Fibroblast of the aortic adventitia (primary cell): ENCODE results near the gene GLCE. TPM values are rescaled to one million over a fixed set of nuclear protein-coding genes. Genes with fewer than 3 reads are reported as not detected.

ENCODE experiments used
- DNase-seq: peaks from one replicate; pipeline ENCODE4 v3.0.0-alpha.2; 2010; ENCODE audit warnings: low read depth
- H3K4me3 ChIP-seq: 2 replicates; pipeline ENCODE4 v1.5.1; 2011; ENCODE audit warnings: low read depth, mild to moderate bottlenecking, control low read depth, low read length, moderate library complexity
- CTCF ChIP-seq: IDR thresholded peaks from 2 replicates; pipeline ENCODE4 v1.5.1; 2011; ENCODE audit warnings: mild to moderate bottlenecking, low read length, control low read depth, inconsistent platforms; ENCODE audit not compliant: insufficient read depth
- total RNA-seq: library from RNA; depleted of rRNA; stranded (reverse); fragments of >200 nt; gene quantifications from 2 replicates; pipeline ENCODE4 v1.2.3, GENCODE V29; 2012; ENCODE audit warnings: low replicate concordance

Gene GLCE
- total RNA-seq, 1 donor, result 24.4 TPM

DNA sequence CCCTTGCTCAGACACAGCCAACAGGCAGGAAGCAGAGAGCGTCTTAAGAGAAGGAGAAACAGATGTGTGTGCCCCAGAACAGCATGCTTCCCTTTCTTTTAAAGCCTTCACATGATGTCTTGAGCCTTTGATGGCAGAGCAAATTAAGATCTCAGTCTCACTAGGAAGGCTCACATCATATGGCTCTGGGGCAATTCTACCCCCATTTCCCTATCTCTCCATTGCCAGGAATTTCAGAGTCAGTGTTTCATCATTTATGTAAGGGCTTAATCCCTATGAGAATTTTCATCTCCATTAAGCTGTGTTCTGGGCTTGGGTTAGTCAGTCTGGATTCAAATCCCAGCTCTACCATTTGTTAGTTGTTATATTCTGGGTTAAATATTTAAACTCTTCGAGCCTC lies 41.4 kb upstream of the GLCE start:
- no peak for DNase-seq
- H3K4me3 ChIP-seq, result no peak overlapping the region
- no peak for TF ChIP-seq CTCF

DNA sequence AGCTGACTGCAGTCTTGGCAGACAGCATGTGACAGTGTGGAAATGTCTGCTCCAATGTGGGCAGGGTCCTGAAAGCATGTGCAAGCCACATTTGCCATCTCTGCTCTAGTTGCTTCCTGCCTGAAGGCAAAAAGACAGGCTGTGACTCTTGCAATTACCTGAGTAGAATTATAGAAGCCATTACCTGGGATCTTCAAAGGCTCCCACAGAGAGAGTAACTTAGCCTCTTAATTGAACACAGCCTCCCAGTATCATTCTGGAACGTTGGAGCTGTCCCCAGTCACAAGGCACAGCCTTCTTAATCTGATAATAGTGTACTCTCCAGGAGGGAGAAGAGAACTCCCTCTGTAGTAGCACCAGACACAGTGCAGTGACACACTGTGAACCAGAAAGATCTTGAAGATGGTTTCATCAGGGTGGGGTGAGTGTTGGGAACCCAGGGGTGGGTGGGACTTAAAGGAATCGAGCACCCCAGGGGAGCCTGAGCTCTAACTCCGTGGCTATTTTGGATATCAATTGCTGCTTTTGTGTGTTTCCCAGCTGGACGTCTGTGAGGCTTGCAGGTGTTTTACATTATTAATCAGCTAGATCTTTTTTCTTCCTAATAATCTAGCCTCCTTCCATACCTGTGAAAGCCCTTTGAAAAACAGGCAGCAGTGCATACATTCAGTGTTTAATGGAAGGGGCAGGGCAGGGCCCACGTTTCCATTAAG lies 40.6 kb upstream of the GLCE start:
- no peak overlapping the region for H3K4me3 ChIP-seq
- TF ChIP-seq CTCF, result no peak
- DNase-seq, result no peak

GRCh38 chr15:69120732-69121131 lies 39.7 kb upstream of the GLCE start:
- no peak for DNase-seq
- TF ChIP-seq CTCF, result no peak
- no peak overlapping the region for H3K4me3 ChIP-seq

DNA sequence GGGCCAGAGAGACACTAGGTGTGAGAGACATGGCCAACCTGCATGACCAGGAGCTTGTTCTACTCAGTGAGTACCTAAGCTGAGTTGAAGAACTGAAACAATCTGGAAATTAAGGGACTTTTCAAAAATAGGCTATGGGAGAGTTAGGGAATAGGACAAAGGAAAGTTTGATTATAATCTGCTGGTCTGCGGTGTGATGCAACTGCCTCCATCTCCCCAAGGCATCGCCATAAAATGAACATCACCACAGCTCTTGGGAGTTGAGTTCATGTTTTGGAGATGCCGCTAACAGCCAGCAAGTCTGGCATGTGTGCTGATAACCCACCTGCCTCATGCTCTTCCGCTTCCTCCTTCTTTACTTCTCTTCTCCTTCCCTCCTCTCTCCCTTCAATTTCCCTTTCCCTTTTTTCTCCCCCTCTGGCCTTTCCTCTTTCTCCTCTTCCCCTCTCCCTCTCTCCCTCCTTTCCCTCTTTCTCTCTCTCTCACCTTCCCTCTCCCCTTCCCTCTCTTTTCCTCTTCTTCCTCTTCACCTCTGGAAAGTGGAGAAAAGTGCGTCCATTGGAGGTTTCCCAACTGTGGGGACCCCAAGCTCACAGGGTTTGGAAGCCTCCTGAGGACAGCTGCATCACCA lies 39.1 kb upstream of the GLCE start:
- no peak for TF ChIP-seq CTCF
- no peak overlapping the region for H3K4me3 ChIP-seq
- no peak for DNase-seq

DNA sequence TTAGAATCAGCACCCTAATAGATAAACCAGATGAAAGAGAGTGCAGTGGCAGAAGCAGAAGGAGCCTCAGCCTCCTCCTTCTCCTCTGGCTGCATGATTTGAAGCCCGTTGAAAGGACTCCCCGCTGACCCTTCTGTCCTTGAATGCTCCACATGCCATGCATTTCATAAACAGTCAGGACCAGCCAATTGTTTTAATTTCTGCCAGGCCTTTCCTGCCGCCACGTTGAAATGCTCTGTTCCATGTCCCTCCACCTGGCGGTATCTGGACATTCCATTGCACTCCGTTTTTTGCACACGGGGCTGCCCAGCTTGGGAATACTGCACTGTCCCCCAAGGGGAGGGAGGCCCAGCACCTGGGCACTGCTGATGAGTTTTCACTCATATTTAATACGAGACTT lies 35.2 kb upstream of the GLCE start:
- no peak for DNase-seq
- no peak overlapping the region for H3K4me3 ChIP-seq
- no peak for TF ChIP-seq CTCF

- DNase-seq, result peak; percentile 30
- no peak for TF ChIP-seq CTCF
- H3K4me3 ChIP-seq, result no peak overlapping the region
Observed at GRCh38 chr15:69126054-69126469, 34.4 kb upstream of the GLCE start.
